GM21723 (cell line): ENCODE data around the gene GLA.

Source experiments
- ATAC-seq: cut with Tn5 transposase; IDR thresholded peaks from one replicate; pipeline ENCODE4 v1.9.1; 2021; ENCODE audit warnings: mild to moderate bottlenecking, moderate library complexity; ENCODE audit not compliant: unreplicated experiment

The GLA gene

DNA sequence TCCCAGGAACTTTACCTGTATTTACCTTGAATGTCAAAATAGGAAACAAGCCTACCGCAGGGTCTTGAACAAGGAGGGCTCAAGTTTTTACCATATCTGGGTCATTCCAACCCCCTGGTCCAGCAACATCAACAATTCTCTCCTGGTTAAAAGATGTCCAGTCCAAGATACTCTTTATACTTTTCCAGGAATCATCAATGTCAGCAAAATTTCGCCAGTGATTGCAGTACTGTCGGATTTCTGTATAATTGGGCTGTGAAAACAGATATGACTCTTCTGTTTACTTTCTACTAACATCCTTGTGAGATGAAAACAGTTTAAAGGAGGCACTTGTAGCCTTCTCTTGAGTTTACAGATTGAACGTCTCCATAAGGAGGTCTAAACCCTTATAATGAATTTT lies 9.0 kb downstream of the GLA start:
- ATAC-seq: no peak

DNA sequence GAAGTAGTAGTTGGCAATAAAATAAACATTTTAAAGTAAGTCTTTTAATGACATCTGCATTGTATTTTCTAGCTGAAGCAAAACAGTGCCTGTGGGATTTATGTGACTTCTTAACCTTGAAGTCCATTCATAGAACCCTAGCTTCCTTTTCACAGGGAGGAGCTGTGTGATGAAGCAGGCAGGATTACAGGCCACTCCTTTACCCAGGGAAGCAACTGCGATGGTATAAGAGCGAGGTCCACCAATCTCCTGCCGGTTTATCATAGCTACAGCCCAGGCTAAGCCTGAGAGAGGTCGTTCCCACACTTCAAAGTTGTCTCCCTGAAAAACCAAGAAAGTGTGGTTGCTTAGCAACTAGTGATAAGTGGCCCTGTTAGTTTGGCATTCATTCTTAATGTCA lies 9.9 kb downstream of the GLA start:
- ATAC-seq: no peak

DNA sequence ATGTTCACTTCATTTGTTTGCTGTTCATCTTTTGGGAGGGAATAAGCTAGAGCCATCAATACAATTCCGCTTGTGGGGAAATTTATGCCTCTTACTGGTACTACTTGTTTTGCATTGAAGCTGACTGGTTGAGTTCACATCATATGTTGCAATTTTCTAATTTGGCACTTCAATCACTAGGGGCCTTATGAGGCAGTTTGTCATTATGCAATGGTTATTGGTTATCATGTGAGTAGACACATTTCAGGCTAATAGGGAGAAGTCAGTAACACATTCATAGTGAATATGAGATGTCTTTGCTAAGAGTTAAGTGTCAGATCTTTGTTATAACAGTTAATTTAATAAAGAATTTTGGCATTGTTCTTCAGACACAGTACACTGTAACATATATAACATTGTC lies 11.9 kb downstream of the GLA start:
- no peak for ATAC-seq

DNA sequence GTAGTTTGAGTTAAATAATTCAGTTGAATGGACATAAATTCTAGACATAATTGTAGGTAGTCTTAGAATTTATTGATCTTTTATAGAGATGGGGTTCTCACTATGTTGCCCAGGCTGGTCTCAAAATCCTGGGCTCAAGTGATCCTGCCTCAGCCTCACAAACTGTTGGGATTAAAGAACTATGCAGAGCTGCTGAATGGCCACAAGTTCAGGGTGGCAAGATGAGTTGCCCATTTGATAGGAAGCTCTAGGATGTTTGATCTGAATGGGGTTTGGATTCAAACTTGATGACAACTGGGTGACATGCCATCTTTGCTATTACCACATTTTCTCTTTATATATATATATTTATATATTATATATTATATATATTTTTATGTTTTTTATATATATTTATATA lies 13.4 kb downstream of the GLA start:
- ATAC-seq: no peak

DNA sequence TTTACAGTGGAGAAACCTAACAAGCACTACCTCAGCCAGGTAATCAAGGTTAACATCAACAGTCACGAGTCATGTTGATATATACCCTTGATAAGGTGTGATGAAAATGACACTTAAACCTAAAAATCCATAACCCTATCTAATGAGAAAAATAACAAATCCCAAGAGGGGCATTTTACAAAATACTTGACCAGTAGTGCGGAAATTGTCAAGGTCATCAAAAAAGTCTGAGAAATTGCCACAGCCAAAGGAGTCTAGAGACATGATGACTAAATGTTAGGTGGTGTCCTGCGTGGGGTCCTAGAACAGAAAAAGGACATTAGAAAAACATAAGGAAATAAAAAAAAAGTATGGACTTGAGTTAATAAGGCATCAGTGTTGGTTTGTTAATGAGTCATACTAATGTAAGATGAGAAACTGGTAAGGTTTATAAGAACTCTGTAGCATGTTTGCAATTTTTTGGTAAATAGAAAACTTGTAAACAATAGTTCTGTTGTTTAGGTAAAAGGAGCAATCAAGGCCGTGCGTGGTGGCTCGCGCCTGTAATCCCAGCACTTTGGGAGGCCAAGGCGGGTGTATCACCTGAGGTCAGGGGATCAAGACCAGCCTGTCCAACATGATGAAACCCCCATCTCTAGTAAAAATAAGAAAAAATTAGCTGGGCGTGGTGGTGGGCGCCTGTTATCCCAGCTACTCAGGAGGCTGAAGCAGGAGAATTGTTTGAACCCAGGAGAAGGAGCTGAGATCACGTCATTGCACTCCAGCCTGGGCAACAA lies 14.0 kb downstream of the GLA start:
- no peak for ATAC-seq

DNA sequence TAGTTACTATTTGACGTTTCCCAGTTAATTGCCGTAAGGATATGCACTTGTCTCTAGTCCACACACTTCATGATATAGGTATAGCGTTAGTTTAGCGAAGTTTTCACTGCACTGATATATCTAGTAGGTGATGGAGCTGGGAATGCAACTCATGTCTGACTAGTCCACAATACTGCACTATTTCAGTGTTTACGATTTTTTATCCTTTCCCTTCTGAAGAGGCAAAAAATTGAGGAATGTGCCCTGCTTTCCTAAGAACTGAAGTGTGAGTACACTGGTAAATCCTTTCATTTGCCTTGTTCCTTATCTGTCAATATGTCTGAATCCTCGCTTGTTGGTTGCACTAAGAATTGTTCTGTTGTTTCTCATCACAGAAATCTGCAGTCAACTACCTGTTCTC lies 15.9 kb downstream of the GLA start:
- ATAC-seq: no peak

DNA sequence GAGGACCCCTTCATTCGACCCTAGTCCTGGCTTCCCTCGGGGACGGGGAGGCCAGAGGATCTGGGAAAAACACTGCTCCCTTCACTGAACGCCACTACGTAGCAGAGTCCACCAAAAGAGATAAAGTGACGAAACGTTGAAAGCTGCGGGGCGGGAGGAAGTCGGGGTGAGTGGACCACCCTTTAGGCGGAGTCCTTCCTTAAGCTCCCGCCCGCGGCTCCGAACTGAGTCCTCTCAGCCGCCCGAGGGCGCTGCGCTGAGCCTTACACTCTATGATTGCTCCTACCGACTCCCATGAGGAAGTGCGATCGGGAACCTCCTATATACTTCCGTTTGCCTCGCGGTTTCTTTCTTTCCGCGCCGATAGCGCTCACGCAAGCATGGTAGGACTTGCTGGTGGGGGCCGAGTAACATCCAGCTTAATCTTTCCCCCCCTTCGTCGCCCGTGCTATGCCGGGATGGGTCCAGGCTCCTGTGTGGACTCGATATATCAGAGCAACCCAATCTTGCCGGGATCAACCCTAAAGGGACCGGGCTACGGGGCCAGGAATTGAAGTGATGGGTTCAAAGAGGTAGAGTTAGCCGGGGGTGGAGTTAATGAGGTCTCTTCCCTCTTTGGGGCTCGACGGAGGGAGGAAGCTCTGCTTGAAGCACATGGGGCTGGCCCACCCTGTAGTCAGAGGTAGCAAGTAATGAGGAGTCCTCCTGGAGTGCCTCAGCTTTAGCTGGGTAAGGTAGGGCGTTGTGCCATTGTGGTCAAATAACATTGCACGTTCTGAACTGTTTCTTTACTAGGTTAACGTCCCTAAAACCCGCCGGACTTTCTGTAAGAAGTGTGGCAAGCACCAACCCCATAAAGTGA lies 16.8 kb downstream of the GLA start, which contains the start of gene RPL36A:
Gene RPL36A (plus strand): TSS at position 348 of the 862 bp plus-strand sequence. CDS start 33 bp downstream, at position 381.
- ATAC-seq: peak; percentile 78

DNA sequence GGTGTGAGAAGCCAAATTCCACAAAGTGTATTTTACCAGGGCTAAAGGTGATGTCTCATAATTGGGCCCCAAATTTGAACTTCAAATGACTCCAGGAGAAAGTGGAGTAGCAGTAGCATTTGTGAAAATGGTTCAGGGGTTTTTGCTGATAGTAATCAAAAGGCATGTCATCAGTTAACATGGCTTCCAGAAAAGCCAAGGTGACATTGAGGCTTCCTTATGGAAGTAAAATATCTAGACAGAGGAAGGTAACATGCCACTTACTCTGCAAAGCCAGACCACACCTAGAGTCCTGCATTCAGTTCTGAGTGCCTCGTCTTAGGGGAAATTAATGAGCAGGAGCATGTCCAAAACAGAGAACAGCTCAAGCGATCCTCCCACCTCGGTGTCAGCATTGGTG lies 19.1 kb downstream of the GLA start:
- ATAC-seq: no peak

DNA sequence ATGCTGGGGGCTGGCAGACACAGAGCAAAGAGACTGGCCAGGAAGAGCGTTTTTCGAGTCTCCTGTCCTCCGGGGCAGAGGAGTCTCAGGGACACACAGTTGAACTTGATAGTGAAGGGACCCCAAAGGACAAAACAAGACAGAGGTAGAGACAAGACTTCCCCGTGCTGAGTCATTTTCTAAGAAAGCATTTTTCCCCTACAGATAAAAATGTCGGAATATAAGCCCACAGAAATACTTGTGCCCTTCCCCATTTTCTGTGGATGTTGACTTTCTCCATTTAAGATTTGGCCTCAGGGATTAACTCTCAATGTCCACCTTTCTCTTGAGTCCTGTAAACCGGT lies 21.2 kb downstream of the GLA start:
- ATAC-seq: peak; percentile 1

DNA sequence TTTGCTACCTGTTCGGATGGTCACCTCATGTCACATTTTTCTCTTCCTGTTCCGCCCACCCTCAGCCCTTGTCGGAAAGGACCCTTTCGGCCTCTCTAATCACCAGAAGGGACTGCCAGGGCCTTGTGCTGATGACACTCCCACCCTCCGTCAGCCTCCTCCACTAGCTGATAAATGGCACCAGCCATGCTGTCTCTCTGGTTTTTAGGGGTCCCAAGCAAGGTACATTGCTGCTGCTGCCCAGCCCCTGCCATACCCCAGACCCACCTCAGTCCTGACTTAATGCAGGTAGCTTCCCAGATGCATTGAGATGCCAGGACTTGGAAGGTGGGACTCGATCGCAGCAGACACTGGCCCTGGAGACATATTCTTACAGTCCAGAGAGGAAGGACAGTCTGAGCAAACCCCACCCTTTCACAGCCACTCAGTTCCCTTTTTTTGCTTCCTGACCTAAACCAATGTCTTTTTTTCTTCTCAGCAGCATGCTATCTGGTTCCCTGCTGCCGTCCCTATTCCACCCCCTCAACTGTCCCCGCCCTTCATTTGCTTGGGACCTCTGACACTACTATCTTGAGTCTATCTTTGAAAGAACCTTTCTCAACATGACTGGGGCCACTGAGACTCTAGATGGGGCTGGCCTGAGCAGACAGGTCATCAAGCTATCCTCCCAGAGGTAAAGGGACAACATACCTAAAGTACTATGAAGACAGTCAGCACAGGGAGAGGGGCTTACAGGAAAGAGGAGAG lies 21.8 kb downstream of the GLA start, which contains the start of gene BTK:
Gene BTK (minus strand): TSS at position 397 of the 747 bp plus-strand sequence. CDS start 10,907 bp downstream, outside the sequence.
- ATAC-seq: peak; percentile 70

DNA sequence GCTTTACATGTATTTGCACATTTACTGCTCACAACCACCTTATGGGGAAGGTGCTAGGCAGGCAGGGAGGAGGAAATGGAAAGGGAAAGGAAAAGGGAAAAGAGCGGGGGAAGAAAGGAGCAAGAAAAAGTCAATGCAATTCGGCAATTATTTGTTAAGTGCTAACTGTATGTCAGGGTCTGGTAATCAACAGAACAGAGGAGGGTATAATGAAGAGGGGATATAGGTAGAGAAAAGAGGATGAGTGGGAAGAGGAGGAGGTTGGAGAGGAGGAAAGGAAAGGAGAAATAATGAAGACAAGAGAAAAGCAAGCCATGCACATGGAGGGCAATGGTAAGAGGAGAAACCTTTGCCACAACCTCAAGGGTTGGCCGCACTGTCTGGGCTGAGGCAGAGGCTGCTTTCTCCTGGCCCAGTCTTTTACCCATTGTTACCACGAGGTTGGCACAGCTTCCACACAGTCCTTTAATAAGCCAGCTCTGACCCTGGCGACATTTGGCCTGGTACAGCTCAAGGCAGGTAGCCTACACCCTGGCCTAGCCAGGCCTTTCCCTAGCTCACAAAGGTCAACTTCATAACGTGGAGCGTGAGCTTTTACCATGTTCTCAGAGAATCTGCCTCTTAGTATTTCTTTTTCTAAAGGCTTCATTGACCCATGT lies 22.6 kb downstream of the GLA start:
- no peak for ATAC-seq

DNA sequence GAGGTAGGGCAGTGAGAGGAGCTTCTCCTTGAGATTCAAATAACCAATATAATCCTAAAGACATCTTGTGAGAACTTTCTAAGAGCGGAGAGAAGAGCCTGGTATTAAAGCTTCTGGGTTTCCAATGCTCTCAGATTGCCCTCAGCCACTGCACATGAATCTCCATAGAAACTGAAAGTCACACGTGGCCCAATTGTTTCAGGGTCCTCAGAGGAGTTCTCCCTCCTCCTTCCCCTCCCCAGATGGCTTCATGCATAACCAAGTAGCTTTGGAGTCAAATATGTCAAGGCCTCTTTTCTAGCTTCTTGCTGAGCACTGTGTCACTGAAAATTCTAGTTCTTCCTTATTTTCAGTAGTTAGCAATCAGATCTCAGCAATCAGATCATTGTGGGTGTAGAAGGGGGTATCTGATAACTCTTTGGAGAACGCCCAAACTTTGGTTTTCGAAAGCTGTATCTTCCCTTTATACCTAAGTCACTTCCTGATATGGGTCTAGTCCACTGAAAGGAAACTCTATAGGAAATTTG lies 24.0 kb downstream of the GLA start:
- ATAC-seq: peak; percentile 73

DNA sequence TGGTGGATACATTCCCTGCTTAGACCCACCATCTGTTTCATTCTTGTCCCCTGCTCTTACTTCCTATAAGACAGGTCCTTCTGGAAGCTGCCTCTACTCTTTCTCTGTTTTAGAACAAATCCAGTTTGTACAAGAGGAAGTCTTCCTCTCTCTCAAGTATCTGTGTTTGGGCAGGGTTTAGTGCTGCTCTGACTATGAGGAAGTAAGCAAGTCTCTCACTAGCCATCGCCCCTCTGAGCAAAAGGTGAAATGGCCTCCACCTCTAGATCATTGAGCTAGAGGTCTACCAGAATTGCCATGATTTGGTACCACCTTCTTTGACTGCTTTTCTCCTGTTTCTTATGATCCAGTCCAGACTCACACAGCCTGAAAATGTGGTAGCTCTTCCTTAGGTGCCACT lies 30.2 kb downstream of the GLA start:
- no peak for ATAC-seq

DNA sequence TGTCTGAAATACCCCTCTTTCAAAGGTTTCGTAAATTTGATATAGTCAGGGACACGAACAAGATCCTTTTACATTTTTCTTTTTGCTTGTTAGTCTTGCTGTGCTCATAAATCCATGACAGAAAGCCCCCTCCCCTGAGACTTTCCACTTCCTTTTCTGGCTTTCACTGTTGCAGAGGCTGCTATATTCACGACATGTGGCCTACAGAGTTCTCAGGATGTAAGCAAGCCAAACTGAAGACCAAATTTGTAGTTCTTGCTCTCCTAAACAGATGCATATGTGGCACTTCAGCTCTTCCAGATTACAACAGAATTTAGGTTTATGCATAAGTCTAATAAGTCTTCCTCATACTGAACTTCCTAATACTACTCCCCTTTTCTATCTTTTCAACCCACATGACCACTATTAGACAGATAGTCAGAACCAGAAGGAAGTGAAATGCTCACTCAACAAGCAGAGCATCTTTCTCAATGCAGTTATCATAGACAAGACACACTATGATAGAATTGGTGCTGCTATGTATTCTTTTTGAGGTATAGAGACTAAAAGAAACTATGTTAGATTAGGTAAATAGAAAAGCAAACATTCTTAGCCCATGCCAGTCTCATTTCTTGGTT lies 36.7 kb downstream of the GLA start:
- ATAC-seq: peak; percentile 86

DNA sequence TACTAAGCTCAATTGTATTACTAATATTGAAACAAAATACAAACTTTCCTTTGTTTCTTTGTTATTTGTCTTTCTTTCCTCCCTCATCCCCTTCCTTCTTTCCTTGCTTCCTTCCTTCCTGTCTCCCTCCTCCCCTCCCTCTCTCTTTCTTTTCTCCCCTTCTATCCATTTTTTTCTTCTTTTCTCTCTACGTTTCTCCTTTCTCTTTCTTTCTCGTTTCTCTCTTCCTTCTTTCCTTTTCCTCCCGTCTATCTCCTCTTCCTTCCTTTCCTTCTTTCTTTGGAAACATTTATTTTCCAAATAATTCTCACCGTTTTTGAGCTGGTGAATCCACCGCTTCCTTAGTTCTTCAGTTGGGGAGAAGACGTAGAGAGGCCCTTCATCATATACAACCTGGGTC lies 38.0 kb downstream of the GLA start:
- ATAC-seq: no peak

DNA sequence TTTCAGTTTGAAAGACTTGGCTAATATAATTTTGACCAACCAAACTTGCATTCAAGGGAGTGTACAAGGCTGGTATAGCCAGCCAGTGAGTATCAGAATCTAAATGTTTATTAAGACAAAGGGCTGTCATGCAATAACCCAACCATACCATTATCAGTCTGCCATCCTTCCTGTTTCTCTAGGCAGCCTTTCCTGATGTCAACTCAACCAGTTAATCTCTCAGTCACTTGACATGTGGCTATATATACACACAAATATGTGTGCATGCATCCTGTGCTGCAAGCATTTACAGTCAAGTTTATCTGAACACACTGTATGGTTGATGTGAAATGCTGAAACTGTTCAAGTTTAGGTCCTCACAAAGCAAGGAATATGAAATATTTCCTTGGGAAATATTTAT lies 38.9 kb downstream of the GLA start:
- no peak for ATAC-seq

DNA sequence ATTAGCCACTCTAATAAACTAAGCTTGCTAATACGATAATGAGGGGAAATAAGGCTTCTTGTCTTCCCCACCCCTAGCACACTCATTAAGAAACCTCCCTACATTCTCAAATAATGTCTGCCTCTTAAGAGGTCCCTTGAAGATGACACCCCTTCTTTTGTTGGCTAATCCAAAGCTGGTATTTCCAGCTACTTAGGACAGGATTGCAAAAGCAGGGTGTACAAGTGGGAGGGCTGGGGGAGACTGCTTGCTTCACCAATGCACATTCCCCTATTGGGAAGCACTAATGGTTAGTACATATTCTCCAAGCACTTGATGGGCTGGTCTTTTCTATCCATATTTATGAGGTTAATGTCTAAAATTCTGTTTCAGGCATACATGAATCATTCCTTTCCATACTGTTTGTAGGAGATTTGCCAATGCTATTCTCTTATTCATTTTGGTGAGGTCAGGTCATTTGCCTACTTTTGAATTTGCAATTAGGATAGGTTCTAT lies 42.4 kb downstream of the GLA start:
- no peak for ATAC-seq

DNA sequence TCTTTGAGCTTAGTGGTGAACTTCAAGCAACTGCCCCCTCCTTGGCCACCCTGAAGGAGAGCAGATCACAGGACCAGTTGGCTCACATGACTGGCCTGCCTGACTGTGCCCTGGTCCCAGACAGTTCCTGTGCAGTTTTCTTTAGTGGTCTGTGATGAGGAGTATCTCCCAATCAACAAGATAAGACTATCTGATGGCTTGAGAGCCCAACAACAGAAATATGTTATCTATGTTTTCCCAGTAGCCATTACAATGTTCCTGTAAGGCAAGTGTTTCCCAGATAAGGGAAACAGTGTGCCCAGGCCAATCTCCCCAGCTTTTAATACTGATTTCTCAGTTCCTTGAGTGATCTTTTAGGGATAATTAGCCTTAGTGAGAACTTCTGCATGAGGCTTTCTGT lies 45.0 kb downstream of the GLA start:
- no peak for ATAC-seq

DNA sequence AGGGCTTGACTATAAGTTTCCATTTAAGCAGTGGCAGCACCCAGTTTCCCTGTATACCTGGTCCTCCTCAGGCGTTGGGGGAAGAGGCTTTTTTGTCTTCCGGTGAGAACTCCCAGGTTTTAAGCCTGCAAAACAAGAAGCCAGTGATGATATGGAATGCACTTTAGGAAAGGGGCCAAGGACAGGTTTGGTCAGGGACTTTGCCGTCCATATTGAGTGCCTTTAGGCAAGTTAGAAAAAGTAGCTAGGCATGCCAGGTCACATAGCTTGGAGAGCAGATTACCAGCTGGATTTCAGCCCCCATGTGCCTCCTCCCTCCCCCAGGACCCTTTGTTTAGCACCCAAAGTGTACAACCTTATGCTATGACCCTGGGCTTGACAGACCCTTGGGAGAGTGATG lies 45.6 kb downstream of the GLA start:
- no peak for ATAC-seq

DNA sequence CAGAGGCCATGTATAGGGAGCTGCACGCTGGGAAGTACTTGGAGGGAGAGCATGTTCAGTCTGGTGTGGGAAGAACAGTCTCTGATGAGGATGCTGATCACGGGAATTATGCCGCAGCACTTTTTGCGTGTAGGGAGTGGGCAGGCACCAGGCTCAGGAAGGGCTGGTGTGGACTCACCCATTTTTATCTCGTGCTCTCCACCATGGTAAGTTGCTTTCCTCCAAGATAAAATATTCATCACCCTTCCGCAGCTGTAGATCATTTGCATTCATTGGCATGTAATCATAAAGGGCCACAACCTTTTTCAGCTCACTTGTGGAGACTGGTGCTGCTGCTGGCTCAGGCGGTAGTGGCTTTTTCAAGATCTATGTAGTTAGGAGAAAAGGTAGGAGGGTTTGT lies 47.3 kb downstream of the GLA start:
- no peak for ATAC-seq
